Uterus (tissue), 4 donors: Measurements from ENCODE around the gene MMEL1. TPM values are rescaled to one million over a fixed set of nuclear protein-coding genes. Genes with fewer than 3 reads are reported as not detected.

Source experiments
- DNase-seq, 2 donors: peaks; one replicate each; pipeline ENCODE4 v3.0.0-alpha.2; 2019 to 2020
- H3K27ac ChIP-seq, 2 donors: fragments of 200-600 bp; sonication (generic); 1 replicate in 1 of 2; 2 replicates in 1 of 2; pipeline ENCODE4 v1.5.1; 2016 to 2018
- H3K27me3 ChIP-seq, 2 donors: fragments of 200-600 bp; sonication (generic); one replicate each; pipeline ENCODE4 v1.5.1; 2018 to 2019; ENCODE audit warnings: control low read depth in 1 of 2
- H3K36me3 ChIP-seq, 2 donors: fragments of 200-600 bp; sonication (generic); one replicate each; pipeline ENCODE4 v1.5.1; 2019; ENCODE audit warnings: control low read depth in 1 of 2
- H3K4me1 ChIP-seq, 2 donors: fragments of 200-600 bp; sonication (generic); one replicate each; pipeline ENCODE4 v1.5.1; 2018 to 2019; ENCODE audit warnings: control low read depth in 1 of 2
- H3K4me3 ChIP-seq, 2 donors: fragments of 200-600 bp; sonication (generic); 1 replicate in 1 of 2; 2 replicates in 1 of 2; pipeline ENCODE4 v1.5.1; 2018 to 2019; ENCODE audit warnings: mild to moderate bottlenecking in 1 of 2
- H3K9me3 ChIP-seq, 2 donors: fragments of 200-600 bp; sonication (generic); one replicate each; pipeline ENCODE4 v1.5.1; 2019; ENCODE audit warnings: control low read depth in 1 of 2
- CTCF ChIP-seq, 4 experiments: fragments of 200-600 bp in 2 of 4; fragments of 450-650 bp in 2 of 4; sonication (generic) in 2 of 4; IDR thresholded peaks; one replicate each; pipeline ENCODE4 v1.5.1; 2016 to 2019; ENCODE audit warnings: antibody characterized with exemption in 4 of 4, mild to moderate bottlenecking in 2 of 4, moderate library complexity in 1 of 4
- POLR2A ChIP-seq, 2 donors: fragments of 450-650 bp; IDR thresholded peaks; one replicate each; pipeline ENCODE4 v1.6.1; 2016; ENCODE audit warnings: antibody characterized with exemption in 2 of 2, mild to moderate bottlenecking in 1 of 2, moderate library complexity in 1 of 2
- intact Hi-C: fragments of 100-400 bp; cut with DNase I; formaldehyde crosslinking; loops from one replicate; pipeline ENCODE4 v1.15.1; 2023; ENCODE audit warnings: low total_unique reads
- total RNA-seq, 4 donors: library from RNA; depleted of rRNA in 3 of 4; stranded (reverse); fragments of >200 nt in 3 of 4; gene quantifications; one replicate each; pipeline versions ENCODE4 v1.1.0 to v1.2.4, GENCODE V29; 2014 to 2023
- donor health status: DM: yes; HTN: yes; CAD: no.

The MMEL1 gene
- total RNA-seq, 4 donors from 2014 or later, result 2.6 to 4.8 TPM; not detected in 2

- intact Hi-C loops, result no loop called here
- Histone ChIP-seq H3K27ac (no peak overlapping the region), H3K36me3 (no peaks in the 10 kb centered on the region), H3K27me3 (no peaks in the 10 kb centered on the region), H3K9me3 (peaks cover 0 to 4% of the 10 kb centered on the region in 2 donors), H3K4me1 (no peaks in the 10 kb centered on the region), H3K4me3 (no peak overlapping the region)
- no peak for TF ChIP-seq POLR2A (IDR thresholded peaks at IDR 0.05)
- no peak for TF ChIP-seq CTCF (IDR thresholded peaks at IDR 0.05)
- DNase-seq, result peak in 1 of 2 donors; percentile 10
These were observed 36.8 kb downstream of the MMEL1 start for GRCh38 chr1:2595812-2596529.

GRCh38 chr1:2595261-2595811 lies 37.5 kb downstream of the MMEL1 start:
- Histone ChIP-seq H3K27ac (no peak overlapping the region), H3K9me3 (peaks cover 0 to 4% of the 10 kb centered on the region in 2 donors), H3K27me3 (no peaks in the 10 kb centered on the region), H3K4me1 (no peaks in the 10 kb centered on the region), H3K36me3 (no peaks in the 10 kb centered on the region), H3K4me3 (no peak overlapping the region)
- intact Hi-C loops, result no loop called here
- TF ChIP-seq POLR2A (IDR thresholded peaks at IDR 0.05), result no peak
- TF ChIP-seq CTCF (IDR thresholded peaks at IDR 0.05), result no peak
- no peak for DNase-seq

GRCh38 chr1:2594641-2595131 lies 38.1 kb downstream of the MMEL1 start:
- peak in 1 of 2 donors; percentile 15 for DNase-seq
- TF ChIP-seq CTCF (IDR thresholded peaks at IDR 0.05) (no peak), POLR2A (IDR thresholded peaks at IDR 0.05) (no peak)

GRCh38 chr1:2594001-2594640 lies 38.7 kb downstream of the MMEL1 start:
- peak; percentile 37 to 52 for DNase-seq
- no peaks in the 10 kb centered on the region for H3K4me1 ChIP-seq
- intact Hi-C loops, result no loop called here
- H3K27me3 ChIP-seq, result no peaks in the 10 kb centered on the region
- H3K36me3 ChIP-seq, result no peaks in the 10 kb centered on the region
- H3K27ac ChIP-seq, result no peak overlapping the region
- H3K9me3 ChIP-seq, result peaks cover 0 to 4% of the 10 kb centered on the region in 2 donors
- TF ChIP-seq POLR2A (IDR thresholded peaks at IDR 0.05) (no peak), CTCF (IDR thresholded peaks at IDR 0.05) (no peak)
- H3K4me3 ChIP-seq, result peak overlapping the region in 1 of 2 donors; percentile 11

More at GRCh38 chr1:2594641-2595131, 38.1 kb downstream of the MMEL1 start:
- H3K4me3 ChIP-seq, result no peak overlapping the region
- H3K27me3 ChIP-seq, result no peaks in the 10 kb centered on the region
- peaks cover 0 to 4% of the 10 kb centered on the region in 2 donors for H3K9me3 ChIP-seq
- H3K4me1 ChIP-seq, result no peaks in the 10 kb centered on the region
- intact Hi-C loops, result no loop called here
- no peaks in the 10 kb centered on the region for H3K36me3 ChIP-seq
- no peak overlapping the region for H3K27ac ChIP-seq
